Dendritic cell treated with granulocyte-macrophage colony-stimulating factor and Interleukin-4, amounts not matched to agents 40 ng/mL and 50 ng/mL, for 4 days (primary cell): Measurements from ENCODE around the gene LRRC27.
"Not testable (repeated sequence)": the region's sequence is repeated elsewhere in the genome, so short reads cannot be mapped to it uniquely, and the experiment has no call there.

Experiments
- H3K27ac Mint-ChIP-seq: one replicate; pipeline ENCODE4 v1.8.0; 2022; ENCODE audit warnings: mild to moderate bottlenecking, mixed read lengths
- H3K27me3 Mint-ChIP-seq: one replicate; pipeline ENCODE4 v1.8.0; 2022; ENCODE audit warnings: mild to moderate bottlenecking, mixed read lengths
- H3K36me3 Mint-ChIP-seq: one replicate; pipeline ENCODE4 v1.8.0; 2022; ENCODE audit warnings: low read depth, mixed read lengths
- H3K4me1 Mint-ChIP-seq: one replicate; pipeline ENCODE4 v1.8.0; 2022; ENCODE audit warnings: low read depth, mixed read lengths
- H3K4me3 Mint-ChIP-seq: one replicate; pipeline ENCODE4 v1.8.0; 2022; ENCODE audit warnings: mild to moderate bottlenecking, moderate library complexity, mixed read lengths
- H3K9me3 Mint-ChIP-seq: one replicate; pipeline ENCODE4 v1.8.0; 2022; ENCODE audit warnings: mixed read lengths
- intact Hi-C: fragments of 100-400 bp; cut with micrococcal nuclease; formaldehyde crosslinking; loops from one replicate; pipeline ENCODE4 v1.15.0; 2022

Gene LRRC27

DNA sequence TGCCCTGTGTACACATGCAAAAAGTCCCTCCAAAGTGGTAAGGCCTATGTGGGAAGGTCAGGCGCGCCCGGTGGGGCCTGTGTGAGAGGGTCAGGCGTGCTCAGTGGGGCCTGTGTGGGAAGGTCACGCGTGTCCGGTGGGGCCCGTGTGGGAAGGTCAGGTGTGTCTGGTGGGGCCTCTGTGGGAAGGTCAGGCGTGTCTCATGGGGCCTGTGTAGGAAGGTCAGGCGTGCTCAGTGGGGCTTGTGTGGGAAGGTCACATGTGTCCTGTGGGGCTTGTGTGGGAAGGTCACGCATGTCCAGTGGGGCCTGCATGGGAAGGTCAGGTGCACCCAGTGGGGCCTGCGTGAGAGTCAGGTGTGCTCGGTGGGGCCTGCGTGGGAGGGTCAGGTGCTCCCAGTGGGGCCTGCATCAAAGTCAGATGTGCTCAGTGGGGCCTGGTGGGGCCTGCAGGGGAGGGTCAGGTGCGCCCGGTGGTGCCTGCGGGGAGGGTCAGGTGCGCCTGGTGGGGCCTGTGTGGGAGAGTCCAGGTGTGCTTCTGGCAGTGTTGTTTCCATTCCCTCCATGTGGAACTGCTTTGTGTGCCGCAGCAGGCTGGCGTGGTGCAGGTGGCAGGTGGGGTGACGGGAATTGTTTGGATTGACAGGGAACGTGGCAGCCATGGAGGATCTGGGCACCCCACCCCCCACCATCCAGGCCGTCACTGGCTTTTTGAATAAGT lies 15.4 kb downstream of the LRRC27 start:
- Mint-ChIP-seq H3K4me3 (no peak overlapping the region), H3K9me3 (no peaks in the 10 kb centered on the region), H3K27me3 (no peaks in the 10 kb centered on the region), H3K27ac (no peak overlapping the region), H3K4me1 (no peaks in the 10 kb centered on the region), H3K36me3 (peaks cover 90% of the 10 kb centered on the region)
- intact Hi-C loops, result no loop called here

GRCh38 chr10:132347931-132348267 lies 15.9 kb downstream of the LRRC27 start:
- H3K27me3 Mint-ChIP-seq, result no peaks in the 10 kb centered on the region
- peaks cover 4% of the 10 kb centered on the region for H3K4me1 Mint-ChIP-seq
- intact Hi-C loops, result no loop called here
- H3K27ac Mint-ChIP-seq, result no peak overlapping the region
- H3K9me3 Mint-ChIP-seq, result no peaks in the 10 kb centered on the region
- H3K36me3 Mint-ChIP-seq, result peaks cover 86% of the 10 kb centered on the region
- no peak overlapping the region for H3K4me3 Mint-ChIP-seq

DNA sequence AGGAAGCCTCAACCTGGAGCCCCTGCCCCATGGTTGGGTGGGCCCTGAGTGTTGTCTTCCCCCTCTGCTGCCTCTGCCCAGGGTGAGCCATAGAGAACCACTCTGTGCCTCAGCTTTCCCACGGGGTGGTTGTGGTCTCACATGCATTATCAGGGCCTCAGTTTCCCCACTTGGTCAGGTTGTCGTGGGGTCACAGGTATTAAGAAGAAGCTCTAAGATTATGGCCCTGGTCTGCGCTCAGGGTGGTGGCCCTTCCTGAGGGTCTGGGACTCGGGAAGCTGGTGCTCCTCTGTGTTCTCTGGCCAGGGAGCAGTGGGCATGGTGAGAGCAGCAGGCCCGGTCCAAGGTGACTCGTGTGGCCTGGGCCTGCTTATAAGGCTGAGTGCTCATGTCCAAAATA lies 17.8 kb downstream of the LRRC27 start:
- no peak overlapping the region for H3K27ac Mint-ChIP-seq
- no peak overlapping the region for H3K4me3 Mint-ChIP-seq
- intact Hi-C loops, result no loop called here
- H3K4me1 Mint-ChIP-seq, result peaks cover 15% of the 10 kb centered on the region
- H3K27me3 Mint-ChIP-seq, result no peaks in the 10 kb centered on the region
- H3K9me3 Mint-ChIP-seq, result no peaks in the 10 kb centered on the region
- peaks cover 86% of the 10 kb centered on the region for H3K36me3 Mint-ChIP-seq

GRCh38 chr10:132350391-132350790 lies 18.4 kb downstream of the LRRC27 start:
- H3K9me3 Mint-ChIP-seq, result no peaks in the 10 kb centered on the region
- intact Hi-C loops, result no loop called here
- peaks cover 85% of the 10 kb centered on the region for H3K36me3 Mint-ChIP-seq
- H3K27ac Mint-ChIP-seq, result no peak overlapping the region
- no peaks in the 10 kb centered on the region for H3K27me3 Mint-ChIP-seq
- peaks cover 20% of the 10 kb centered on the region for H3K4me1 Mint-ChIP-seq
- H3K4me3 Mint-ChIP-seq, result no peak overlapping the region

DNA sequence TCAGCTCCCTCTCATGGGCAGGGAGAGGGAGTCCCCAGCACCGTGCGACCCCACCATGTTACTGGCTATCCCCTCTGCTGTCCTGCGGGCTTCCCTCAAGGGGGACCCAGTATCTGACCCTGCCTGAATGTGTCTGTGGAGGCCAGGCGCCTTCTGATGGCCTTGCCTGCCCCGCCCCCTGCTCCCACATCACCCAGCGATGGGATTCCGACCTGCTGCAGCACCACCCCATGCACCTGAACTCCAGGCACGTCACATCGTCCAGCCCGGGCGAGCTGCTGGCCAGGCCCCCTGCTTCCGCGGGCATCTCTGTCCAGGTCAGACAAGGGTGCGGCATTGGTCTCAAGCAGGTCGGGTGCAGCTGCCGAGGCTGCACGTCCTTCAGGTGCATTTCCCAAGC lies 19.0 kb downstream of the LRRC27 start:
- Mint-ChIP-seq H3K4me1 (peaks cover 26% of the 10 kb centered on the region), H3K36me3 (peaks cover 85% of the 10 kb centered on the region), H3K9me3 (no peaks in the 10 kb centered on the region), H3K27ac (no peak overlapping the region), H3K4me3 (no peak overlapping the region), H3K27me3 (no peaks in the 10 kb centered on the region)
- intact Hi-C loops, result no loop called here

- Mint-ChIP-seq H3K27ac (no peak overlapping the region), H3K36me3 (peaks cover 86% of the 10 kb centered on the region), H3K27me3 (no peaks in the 10 kb centered on the region), H3K4me3 (no peak overlapping the region), H3K9me3 (no peaks in the 10 kb centered on the region), H3K4me1 (peaks cover 28% of the 10 kb centered on the region)
- intact Hi-C loops, result loop anchor here (1.0 kb wide), 1 partner anchor 128 kb away; no protein-coding TSS in a partner anchor
These were observed 19.6 kb downstream of the LRRC27 start for GRCh38 chr10:132351611-132352010.

GRCh38 chr10:132352462-132353308 lies 20.7 kb downstream of the LRRC27 start:
- not testable (repeated sequence) for H3K9me3 Mint-ChIP-seq, H3K27me3 Mint-ChIP-seq, H3K4me3 Mint-ChIP-seq
- Mint-ChIP-seq H3K36me3 (peaks cover 86% of the 10 kb centered on the region), H3K27ac (peak overlapping the region; percentile 71), H3K4me1 (peaks cover 28% of the 10 kb centered on the region)
- intact Hi-C loops, result loop anchor here (1.0 kb wide), 1 partner anchor 129 kb away; no protein-coding TSS in a partner anchor

DNA sequence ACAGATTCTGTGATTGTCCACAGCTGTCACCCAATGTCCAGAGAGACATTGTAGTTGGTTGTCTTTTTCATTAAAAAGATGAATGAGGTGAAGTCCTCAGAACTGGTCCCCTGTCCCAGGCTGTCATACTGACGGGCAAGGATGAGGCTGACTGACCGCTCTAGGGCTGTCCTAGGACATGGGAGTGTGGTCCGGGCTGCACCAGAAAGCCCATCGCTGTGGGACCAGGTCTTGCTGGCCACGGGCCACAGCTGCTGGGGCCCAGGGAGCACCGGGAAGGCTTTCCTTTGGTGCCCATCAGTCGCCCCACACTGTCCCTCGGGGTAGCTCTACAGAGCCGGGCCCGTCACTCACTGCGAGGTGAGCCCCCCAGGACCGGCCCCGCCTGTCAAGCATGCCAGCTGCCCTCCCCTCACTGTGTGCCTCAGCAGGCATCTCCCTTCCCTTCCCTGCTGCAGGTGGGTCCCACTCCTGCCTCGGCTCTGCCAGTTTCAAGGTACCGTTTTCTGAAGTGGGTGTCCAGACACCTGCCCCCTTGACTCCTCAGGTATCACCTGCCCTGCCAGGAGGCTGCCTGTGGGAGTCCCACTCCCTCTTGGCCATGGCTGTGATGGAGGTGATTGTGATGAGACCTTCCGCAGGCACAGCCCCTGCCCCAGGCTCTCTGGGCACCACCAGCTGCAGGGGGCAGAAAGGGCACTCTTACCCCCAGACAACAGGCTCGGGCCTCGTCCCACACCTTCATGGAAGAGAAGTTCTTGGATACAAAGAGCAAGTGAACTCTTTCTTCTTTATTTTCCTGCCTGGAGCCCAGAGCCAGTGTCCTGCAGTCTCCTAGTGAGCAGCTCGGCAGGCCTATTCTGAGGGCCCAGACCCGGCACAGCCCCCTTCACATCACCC lies 21.7 kb downstream of the LRRC27 start:
- Mint-ChIP-seq H3K4me3 (no peak overlapping the region), H3K27me3 (no peaks in the 10 kb centered on the region), H3K36me3 (peaks cover 83% of the 10 kb centered on the region), H3K9me3 (peaks cover 8% of the 10 kb centered on the region), H3K27ac (peak overlapping the region; percentile 71), H3K4me1 (peaks cover 28% of the 10 kb centered on the region)
- intact Hi-C loops, result no loop called here

- peaks cover 74% of the 10 kb centered on the region for H3K36me3 Mint-ChIP-seq
- intact Hi-C loops, result no loop called here
- peaks cover 8% of the 10 kb centered on the region for H3K9me3 Mint-ChIP-seq
- peak overlapping the region; percentile 71 for H3K27ac Mint-ChIP-seq
- no peaks in the 10 kb centered on the region for H3K27me3 Mint-ChIP-seq
- peaks cover 28% of the 10 kb centered on the region for H3K4me1 Mint-ChIP-seq
- no peak overlapping the region for H3K4me3 Mint-ChIP-seq
These were observed 22.5 kb downstream of the LRRC27 start for GRCh38 chr10:132354356-132355094.

GRCh38 chr10:132355297-132355696 lies 23.3 kb downstream of the LRRC27 start:
- H3K9me3 Mint-ChIP-seq, result peaks cover 8% of the 10 kb centered on the region
- intact Hi-C loops, result no loop called here
- peak overlapping the region; percentile 71 for H3K27ac Mint-ChIP-seq
- H3K27me3 Mint-ChIP-seq, result no peaks in the 10 kb centered on the region
- H3K4me1 Mint-ChIP-seq, result peaks cover 28% of the 10 kb centered on the region
- peaks cover 67% of the 10 kb centered on the region for H3K36me3 Mint-ChIP-seq
- peak overlapping the region; percentile 49 for H3K4me3 Mint-ChIP-seq

DNA sequence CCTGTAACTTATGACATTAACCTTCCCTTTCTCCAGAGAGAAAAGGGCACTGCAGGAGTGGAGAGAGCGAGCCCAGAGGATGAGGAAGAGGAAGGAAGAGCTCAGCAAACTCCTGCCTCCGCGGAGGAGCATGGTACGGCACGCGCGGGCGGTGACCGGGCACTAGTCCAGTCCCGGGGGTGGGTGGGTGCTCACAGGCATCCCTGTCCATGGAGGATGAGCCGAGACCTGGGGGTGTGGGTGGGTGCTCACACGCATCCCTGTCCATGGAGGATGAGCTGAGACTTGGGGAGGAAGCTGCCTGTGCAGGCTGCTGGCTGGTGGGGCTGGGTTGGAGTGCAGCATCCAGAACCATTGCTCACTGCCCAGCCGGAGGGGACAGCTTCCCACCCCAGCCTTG lies 23.8 kb downstream of the LRRC27 start:
- peak overlapping the region; percentile 49 for H3K4me3 Mint-ChIP-seq
- peaks cover 8% of the 10 kb centered on the region for H3K9me3 Mint-ChIP-seq
- peaks cover 64% of the 10 kb centered on the region for H3K36me3 Mint-ChIP-seq
- peaks cover 28% of the 10 kb centered on the region for H3K4me1 Mint-ChIP-seq
- H3K27me3 Mint-ChIP-seq, result no peaks in the 10 kb centered on the region
- H3K27ac Mint-ChIP-seq, result peak overlapping the region; percentile 71
- intact Hi-C loops, result no loop called here

- peaks cover 65% of the 10 kb centered on the region for H3K36me3 Mint-ChIP-seq
- intact Hi-C loops, result no loop called here
- peaks cover 8% of the 10 kb centered on the region for H3K9me3 Mint-ChIP-seq
- H3K27me3 Mint-ChIP-seq, result no peaks in the 10 kb centered on the region
- H3K4me3 Mint-ChIP-seq, result no peak overlapping the region
- H3K27ac Mint-ChIP-seq, result no peak overlapping the region
- H3K4me1 Mint-ChIP-seq, result peaks cover 28% of the 10 kb centered on the region
These were observed 24.7 kb downstream of the LRRC27 start for GRCh38 chr10:132356621-132357195.
